B cell (primary cell): ENCODE measurements around the gene CDC14A.

ENCODE experiments used
- CTCF ChIP-seq: fragments of 200-600 bp; IDR thresholded peaks from one replicate; pipeline ENCODE4 v1.8.0; 2022; ENCODE audit warnings: antibody characterized with exemption, mild to moderate bottlenecking
- EZH2 ChIP-seq: IDR thresholded peaks from 2 replicates; pipeline ENCODE4 v1.6.1; 2012; ENCODE audit warnings: borderline replicate concordance, low read depth, mild to moderate bottlenecking, moderate library complexity, low read length; ENCODE audit not compliant: insufficient read depth, poor library complexity, severe bottlenecking

DNA sequence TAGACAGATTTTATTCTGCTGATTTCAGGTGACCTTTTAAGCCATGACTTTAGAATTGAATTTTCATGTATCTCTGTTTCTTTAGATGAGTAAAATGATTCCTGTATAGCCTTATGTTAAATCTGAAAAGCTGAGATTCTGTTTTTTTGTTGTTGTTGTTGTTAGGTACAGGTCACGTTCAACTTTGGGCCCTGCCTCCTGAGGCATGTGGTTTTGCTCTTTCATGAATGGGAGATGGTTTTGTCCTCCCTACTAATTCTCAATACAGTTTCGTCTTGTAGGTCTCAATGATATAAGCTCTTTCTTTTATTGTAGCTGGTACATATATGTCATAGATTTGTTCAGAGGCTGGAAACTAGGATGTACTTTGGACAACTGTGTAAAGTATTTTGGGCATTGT lies 79.6 kb downstream of the CDC14A start:
- TF ChIP-seq CTCF (no peak), EZH2 (no peak)
